SH-SY5Y (cell line): Measurements from ENCODE around the gene CFAP251.

ENCODE experiments used
- GATA2 ChIP-seq: IDR thresholded peaks from 2 replicates; pipeline ENCODE4 v1.6.1; 2011; ENCODE audit warnings: mild to moderate bottlenecking, low read depth, low read length
- GATA3 ChIP-seq: IDR thresholded peaks from 2 replicates; pipeline ENCODE4 v1.6.1; 2011; ENCODE audit warnings: low read depth, mild to moderate bottlenecking, low read length, moderate library complexity

DNA sequence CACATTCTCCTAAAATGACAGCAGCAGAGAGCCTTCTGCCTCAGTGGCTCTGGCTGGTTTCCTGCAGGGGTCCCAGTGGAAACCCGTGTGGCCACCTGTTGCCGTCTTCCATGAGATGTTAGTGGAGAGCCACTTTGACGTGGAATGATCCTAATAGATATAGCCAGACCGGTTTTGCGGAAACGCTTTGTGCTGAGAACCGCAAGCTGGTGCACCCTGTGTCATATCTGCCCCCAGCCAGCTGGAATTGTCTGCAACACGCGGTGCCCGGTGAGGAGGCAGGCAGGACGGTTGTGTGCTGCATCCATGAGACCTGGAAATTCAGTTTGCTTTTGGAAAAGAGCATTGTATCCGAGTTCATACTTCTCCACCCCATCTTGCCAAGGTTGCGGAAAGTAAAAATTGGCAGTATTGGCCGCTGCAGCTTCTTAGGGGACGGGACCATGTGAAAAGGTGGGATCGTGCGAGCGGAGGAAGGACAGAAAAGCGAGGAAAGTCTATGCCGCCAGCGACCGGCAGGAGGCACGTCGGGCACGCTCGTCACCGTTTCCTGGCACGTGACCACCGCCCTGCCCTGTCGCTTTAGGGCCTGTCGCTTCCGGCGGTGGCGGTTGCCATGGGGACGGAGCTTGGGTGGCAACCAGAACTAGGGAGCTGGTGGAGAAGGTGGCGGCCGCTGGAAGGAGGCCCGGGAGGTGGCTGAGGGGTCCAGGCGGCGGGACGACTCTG is at the start of gene CFAP251:
- no peak for TF ChIP-seq GATA3
- no peak for TF ChIP-seq GATA2
